Measurements from ENCODE around the gene MYD88.

DNA sequence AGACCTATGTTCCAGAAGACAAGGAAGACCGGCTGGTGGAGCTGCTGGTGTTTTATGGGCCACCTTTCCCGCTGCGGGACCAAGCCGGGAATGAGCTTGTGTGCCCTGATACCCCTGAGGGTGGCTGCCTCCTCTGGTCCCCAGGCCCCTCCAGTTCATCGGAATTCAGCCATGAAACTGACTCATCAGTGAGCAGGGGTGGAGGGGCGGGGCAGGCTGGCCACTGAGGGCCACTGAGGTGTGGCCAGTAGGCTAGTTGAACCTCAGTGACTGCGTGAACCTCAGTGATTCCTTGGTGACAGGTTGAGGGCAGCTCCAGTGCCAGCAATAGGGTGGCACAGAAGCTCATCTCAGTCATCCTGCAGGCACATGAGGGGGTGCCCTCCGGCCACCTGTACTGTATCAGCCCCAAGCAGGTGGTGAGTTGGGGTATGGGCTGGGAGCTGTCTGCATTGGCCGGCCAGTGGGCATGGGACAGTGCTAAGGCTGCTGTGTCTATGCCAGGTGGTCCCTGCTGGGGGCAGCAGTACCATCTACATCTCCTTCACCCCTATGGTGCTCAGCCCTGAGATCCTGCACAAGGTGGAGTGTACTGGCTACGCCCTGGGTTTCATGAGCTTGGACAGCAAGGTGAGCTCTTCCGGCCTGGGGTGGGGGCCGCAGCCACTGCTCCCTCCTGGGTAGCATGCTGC, 21.8 kb upstream of the MYD88 start:
- TF ChIP-seq POLR2AphosphoS5 (IDR thresholded peaks at IDR 0.05; ENCODE audit: low read depth, low read length) (no peak), SIN3A (IDR thresholded peaks at IDR 0.05; ENCODE audit: borderline replicate concordance, insufficient read depth, low read length) (no peak), TAF1 (IDR thresholded peaks at IDR 0.05; ENCODE audit: borderline replicate concordance, insufficient read depth, low read length) (no peak), FOXP2 (optimal IDR thresholded peaks at IDR 0.05; ENCODE audit: borderline replicate concordance, extremely low read depth, extremely low read length, insufficient read depth) (no peak)
- TF ChIP-seq, protein P1, sequence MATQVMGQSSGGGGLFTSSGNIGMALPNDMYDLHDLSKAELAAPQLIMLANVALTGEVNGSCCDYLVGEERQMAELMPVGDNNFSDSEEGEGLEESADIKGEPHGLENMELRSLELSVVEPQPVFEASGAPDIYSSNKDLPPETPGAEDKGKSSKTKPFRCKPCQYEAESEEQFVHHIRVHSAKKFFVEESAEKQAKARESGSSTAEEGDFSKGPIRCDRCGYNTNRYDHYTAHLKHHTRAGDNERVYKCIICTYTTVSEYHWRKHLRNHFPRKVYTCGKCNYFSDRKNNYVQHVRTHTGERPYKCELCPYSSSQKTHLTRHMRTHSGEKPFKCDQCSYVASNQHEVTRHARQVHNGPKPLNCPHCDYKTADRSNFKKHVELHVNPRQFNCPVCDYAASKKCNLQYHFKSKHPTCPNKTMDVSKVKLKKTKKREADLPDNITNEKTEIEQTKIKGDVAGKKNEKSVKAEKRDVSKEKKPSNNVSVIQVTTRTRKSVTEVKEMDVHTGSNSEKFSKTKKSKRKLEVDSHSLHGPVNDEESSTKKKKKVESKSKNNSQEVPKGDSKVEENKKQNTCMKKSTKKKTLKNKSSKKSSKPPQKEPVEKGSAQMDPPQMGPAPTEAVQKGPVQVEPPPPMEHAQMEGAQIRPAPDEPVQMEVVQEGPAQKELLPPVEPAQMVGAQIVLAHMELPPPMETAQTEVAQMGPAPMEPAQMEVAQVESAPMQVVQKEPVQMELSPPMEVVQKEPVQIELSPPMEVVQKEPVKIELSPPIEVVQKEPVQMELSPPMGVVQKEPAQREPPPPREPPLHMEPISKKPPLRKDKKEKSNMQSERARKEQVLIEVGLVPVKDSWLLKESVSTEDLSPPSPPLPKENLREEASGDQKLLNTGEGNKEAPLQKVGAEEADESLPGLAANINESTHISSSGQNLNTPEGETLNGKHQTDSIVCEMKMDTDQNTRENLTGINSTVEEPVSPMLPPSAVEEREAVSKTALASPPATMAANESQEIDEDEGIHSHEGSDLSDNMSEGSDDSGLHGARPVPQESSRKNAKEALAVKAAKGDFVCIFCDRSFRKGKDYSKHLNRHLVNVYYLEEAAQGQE (IDR thresholded peaks at IDR 0.05; ENCODE audit: insufficient read depth in 1 of 2, low read depth in 2 of 2, low read length in 2 of 2): no peak

All from PFSK-1 (cell line).